BLaER1 (cell line): ENCODE data around the gene PPP3CB.
A peak's percentile ranks its signal among the peaks of the same experiment; 100 is the strongest.

ENCODE experiments used
- H3K27ac ChIP-seq: shearing (Covaris generic); formaldehyde crosslinking; 2 replicates; pipeline ENCODE4 v1.8.1; 2022
- H3K27me3 ChIP-seq: shearing (Covaris generic); formaldehyde crosslinking; 2 replicates; pipeline ENCODE4 v1.8.1; 2022
- H3K36me3 ChIP-seq: shearing (Covaris generic); formaldehyde crosslinking; 2 replicates; pipeline ENCODE4 v1.8.1; 2022
- H3K4me1 ChIP-seq: shearing (Covaris generic); formaldehyde crosslinking; 2 replicates; pipeline ENCODE4 v1.8.1; 2022
- H3K4me2 ChIP-seq: shearing (Covaris generic); formaldehyde crosslinking; 2 replicates; pipeline ENCODE4 v1.8.1; 2022
- H3K4me3 ChIP-seq: shearing (Covaris generic); formaldehyde crosslinking; 2 replicates; pipeline ENCODE4 v1.8.1; 2022
- H3K9ac ChIP-seq: shearing (Covaris generic); formaldehyde crosslinking; 2 replicates; pipeline ENCODE4 v1.8.1; 2022
- H3K9me3 ChIP-seq: shearing (Covaris generic); formaldehyde crosslinking; 2 replicates; pipeline ENCODE4 v1.8.1; 2022
- H4K20me1 ChIP-seq: shearing (Covaris generic); formaldehyde crosslinking; 2 replicates; pipeline ENCODE4 v1.8.1; 2022
- Cebpa-rat ChIP-seq: shearing (Covaris generic); IDR thresholded peaks from 2 replicates; pipeline ENCODE4 v1.8.1; 2022

PPP3CB gene

DNA sequence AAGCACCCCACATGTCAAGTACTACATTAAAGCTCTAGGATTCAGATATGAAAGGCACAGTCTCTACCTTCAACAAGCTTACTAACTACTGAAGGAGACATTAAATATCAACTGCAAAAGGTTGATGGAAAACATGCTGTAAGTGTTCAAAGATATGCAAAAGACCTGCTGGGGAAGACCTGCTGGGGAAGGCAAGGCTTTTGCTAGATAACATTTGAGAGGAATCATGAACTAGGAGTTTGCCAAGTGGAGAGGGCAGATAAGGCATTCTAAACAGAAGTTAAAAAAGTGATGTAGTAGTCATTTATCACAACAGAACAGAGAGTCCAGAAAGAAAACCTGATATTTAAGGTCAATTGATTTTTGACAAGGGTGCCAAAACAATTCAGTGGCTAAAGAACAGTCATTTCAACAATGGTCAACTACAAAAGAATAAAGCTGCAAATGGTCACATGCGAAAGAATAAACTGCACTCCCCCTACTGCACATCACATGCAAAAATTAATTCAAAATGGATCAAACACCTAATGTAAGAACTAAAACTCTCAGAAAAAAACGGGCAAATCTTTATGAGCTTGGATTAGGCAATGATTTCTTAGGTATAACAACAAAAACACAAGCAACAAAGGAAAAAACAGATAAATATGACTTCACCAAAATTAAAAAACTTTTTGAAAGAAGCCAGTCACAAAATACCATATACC, 39.5 kb downstream of the PPP3CB start:
- H3K4me2 ChIP-seq: no peak overlapping the region
- no peak for TF ChIP-seq Cebpa-rat
- H3K4me3 ChIP-seq: no peak overlapping the region
- H3K36me3 ChIP-seq: peaks cover 48% of the 10 kb centered on the region
- no peaks in the 10 kb centered on the region for H3K27me3 ChIP-seq
- H3K4me1 ChIP-seq: no peaks in the 10 kb centered on the region
- no peaks in the 10 kb centered on the region for H4K20me1 ChIP-seq
- H3K9ac ChIP-seq: no peak overlapping the region
- no peak overlapping the region for H3K27ac ChIP-seq
- no peaks in the 10 kb centered on the region for H3K9me3 ChIP-seq

- Histone ChIP-seq H3K4me3 (no peak overlapping the region), H4K20me1 (no peaks in the 10 kb centered on the region), H3K27ac (no peak overlapping the region), H3K9me3 (no peaks in the 10 kb centered on the region), H3K4me2 (no peak overlapping the region), H3K4me1 (peaks cover 15% of the 10 kb centered on the region), H3K36me3 (peaks cover 36% of the 10 kb centered on the region), H3K27me3 (no peaks in the 10 kb centered on the region), H3K9ac (no peak overlapping the region)
- no peak for TF ChIP-seq Cebpa-rat
Observed at GRCh38 chr10:73449113-73449512, 46.7 kb downstream of the PPP3CB start.

GRCh38 chr10:73448384-73448783, 47.4 kb downstream of the PPP3CB start:
- H4K20me1 ChIP-seq: no peaks in the 10 kb centered on the region
- H3K9ac ChIP-seq: no peak overlapping the region
- no peak for TF ChIP-seq Cebpa-rat
- no peaks in the 10 kb centered on the region for H3K9me3 ChIP-seq
- no peak overlapping the region for H3K27ac ChIP-seq
- peaks cover 35% of the 10 kb centered on the region for H3K36me3 ChIP-seq
- H3K4me1 ChIP-seq: peaks cover 22% of the 10 kb centered on the region
- no peak overlapping the region for H3K4me2 ChIP-seq
- no peaks in the 10 kb centered on the region for H3K27me3 ChIP-seq
- H3K4me3 ChIP-seq: no peak overlapping the region

- Histone ChIP-seq H3K36me3 (peaks cover 26% of the 10 kb centered on the region), H3K27me3 (no peaks in the 10 kb centered on the region), H3K27ac (no peak overlapping the region), H3K9ac (no peak overlapping the region), H3K4me2 (no peak overlapping the region), H3K4me3 (no peak overlapping the region), H3K4me1 (peaks cover 36% of the 10 kb centered on the region), H4K20me1 (no peaks in the 10 kb centered on the region), H3K9me3 (no peaks in the 10 kb centered on the region)
- no peak for TF ChIP-seq Cebpa-rat
Observed at GRCh38 chr10:73446926-73447325, 48.9 kb downstream of the PPP3CB start.

GRCh38 chr10:73444457-73444856, 51.4 kb downstream of the PPP3CB start:
- H4K20me1 ChIP-seq: no peaks in the 10 kb centered on the region
- H3K36me3 ChIP-seq: peaks cover 37% of the 10 kb centered on the region
- peak overlapping the region; percentile 52; the same call in 1 of the 2 replicates for H3K9ac ChIP-seq
- H3K27me3 ChIP-seq: no peaks in the 10 kb centered on the region
- peak overlapping the region; percentile 72 for H3K4me2 ChIP-seq
- no peak for TF ChIP-seq Cebpa-rat
- peaks cover 36% of the 10 kb centered on the region for H3K4me1 ChIP-seq
- peak overlapping the region; percentile 64 for H3K27ac ChIP-seq
- no peak overlapping the region for H3K4me3 ChIP-seq
- no peaks in the 10 kb centered on the region for H3K9me3 ChIP-seq

- Histone ChIP-seq H3K27me3 (no peaks in the 10 kb centered on the region), H3K4me3 (no peak overlapping the region), H3K9me3 (no peaks in the 10 kb centered on the region), H3K4me2 (no peak overlapping the region), H3K27ac (no peak overlapping the region), H3K9ac (no peak overlapping the region), H3K36me3 (peaks cover 42% of the 10 kb centered on the region), H4K20me1 (no peaks in the 10 kb centered on the region), H3K4me1 (peaks cover 27% of the 10 kb centered on the region)
- TF ChIP-seq Cebpa-rat: no peak
Observed at GRCh38 chr10:73439605-73440312, 56.1 kb downstream of the PPP3CB start.

DNA sequence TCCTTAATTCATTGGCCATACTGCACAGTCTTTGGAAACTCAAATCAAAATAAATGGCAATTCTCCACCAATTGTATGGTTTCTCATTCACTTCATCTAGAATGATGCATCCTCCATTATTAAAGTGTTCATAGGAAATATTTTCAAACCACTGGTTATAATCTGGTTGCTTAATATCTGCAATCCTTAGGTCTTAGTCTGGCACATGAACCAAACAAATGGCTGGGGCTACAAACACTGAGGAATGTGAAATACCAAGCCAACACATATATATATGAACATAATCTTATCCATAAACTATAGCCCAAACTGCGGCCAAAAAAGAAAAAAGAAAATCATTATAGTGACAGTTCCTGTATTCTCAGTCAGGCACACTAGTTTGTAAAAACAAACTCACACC, 56.8 kb downstream of the PPP3CB start:
- Histone ChIP-seq H3K4me1 (peaks cover 25% of the 10 kb centered on the region), H3K27ac (no peak overlapping the region), H4K20me1 (no peaks in the 10 kb centered on the region)

GRCh38 chr10:73433538-73433867, 62.3 kb downstream of the PPP3CB start, which contains the start of gene MSS51:
Gene MSS51, minus strand, starts transcription at chr10:73433561. Its CDS starts 5,277 bp downstream, at chr10:73428284.
- H4K20me1 ChIP-seq: no peaks in the 10 kb centered on the region
- H3K36me3 ChIP-seq: peaks cover 18% of the 10 kb centered on the region
- H3K4me2 ChIP-seq: peak within 1 kb of the TSS; percentile 48
- TF ChIP-seq Cebpa-rat: no peak
- H3K4me1 ChIP-seq: peaks cover 18% of the 10 kb centered on the region
- H3K27me3 ChIP-seq: no peaks in the 10 kb centered on the region
- H3K4me3 ChIP-seq: no peak within 1 kb of the TSS
- H3K9ac ChIP-seq: peak within 1 kb of the TSS; percentile 47; the same call in 1 of the 2 replicates
- H3K27ac ChIP-seq: peak within 1 kb of the TSS; percentile 63
- H3K9me3 ChIP-seq: no peaks in the 10 kb centered on the region

More for the DNA sequence above, 56.8 kb downstream of the PPP3CB start:
- Histone ChIP-seq H3K9me3 (no peaks in the 10 kb centered on the region), H3K9ac (no peak overlapping the region), H3K4me2 (no peak overlapping the region), H3K27me3 (no peaks in the 10 kb centered on the region), H3K36me3 (peaks cover 42% of the 10 kb centered on the region), H3K4me3 (no peak overlapping the region)
- no peak for TF ChIP-seq Cebpa-rat

DNA sequence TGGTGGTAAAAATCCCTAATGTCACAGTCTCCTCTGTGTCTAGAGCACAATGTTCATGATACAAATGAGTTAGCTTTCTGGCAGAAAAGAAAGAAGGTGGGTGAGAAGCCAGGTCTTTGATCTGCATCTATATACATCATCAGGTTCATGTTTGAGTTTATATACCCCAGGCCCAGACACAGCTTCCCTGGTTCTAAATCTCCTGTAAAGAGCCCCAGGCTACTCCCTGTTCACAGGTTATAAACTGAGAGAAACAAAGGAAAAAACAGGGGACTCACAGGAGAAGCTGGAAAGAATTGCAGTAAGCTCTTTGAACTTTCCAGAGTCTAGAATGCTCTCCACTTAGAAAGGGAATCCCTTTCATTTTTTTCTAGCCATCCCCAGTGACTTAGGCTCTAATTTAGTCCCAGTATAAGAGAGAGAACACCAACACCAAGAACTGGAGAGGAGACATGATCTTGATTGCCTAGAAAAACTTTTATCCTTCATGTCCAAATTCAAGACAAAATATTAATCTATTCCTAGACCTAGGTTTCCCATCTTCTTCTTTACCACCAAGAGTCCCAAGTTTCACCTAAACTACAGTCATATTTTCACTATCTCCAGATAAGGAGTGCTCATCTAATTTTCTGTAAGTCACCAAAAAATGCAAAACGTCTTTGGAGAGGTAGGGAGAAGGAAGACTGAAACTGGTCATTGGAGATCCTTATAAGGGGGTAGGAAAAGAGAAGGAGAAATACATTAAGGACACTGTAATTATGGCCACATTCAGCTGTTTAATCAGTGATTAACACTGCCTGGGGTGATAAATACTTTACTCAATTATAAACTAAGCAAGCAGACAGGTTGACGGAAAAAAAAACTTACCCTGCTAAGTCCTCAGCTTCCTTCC, 62.9 kb downstream of the PPP3CB start:
- Histone ChIP-seq H3K9ac (peak overlapping the region; percentile 47; the same call in 1 of the 2 replicates), H4K20me1 (no peaks in the 10 kb centered on the region), H3K4me1 (peaks cover 18% of the 10 kb centered on the region), H3K4me3 (no peak overlapping the region), H3K36me3 (peaks cover 18% of the 10 kb centered on the region), H3K9me3 (no peaks in the 10 kb centered on the region), H3K27ac (peak overlapping the region; percentile 63; the same call in 1 of the 2 replicates), H3K4me2 (peak overlapping the region; percentile 48), H3K27me3 (no peaks in the 10 kb centered on the region)
- no peak for TF ChIP-seq Cebpa-rat
